ENCODE results near the gene CD68. TPM values are rescaled to one million over a fixed set of nuclear protein-coding genes. Genes with fewer than 3 reads are reported as not detected.
A peak's percentile ranks its signal among the peaks of the same experiment; 100 is the strongest.

CD68 gene
- total RNA-seq, 2 experiments from 2014 or later, result 0.33 to 0.95 TPM

GRCh38 chr17:7553356-7553755 lies 26.1 kb upstream of the CD68 start:
- no peak for ATAC-seq (ENCODE audit: poor library complexity)
- Mint-ChIP-seq H3K27ac (peak overlapping the region; percentile 77), H3K4me3 (peak overlapping the region; percentile 46), H3K27me3 (no peaks in the 10 kb centered on the region), H3K36me3 (ENCODE audit: low read depth) (peaks cover 16% of the 10 kb centered on the region), H3K4me1 (ENCODE audit: low read depth) (peaks cover 68% of the 10 kb centered on the region), H3K9me3 (no peaks in the 10 kb centered on the region)
- H3K27me3 ChIP-seq (ENCODE audit: control insufficient read depth in 1 of 2, insufficient read depth in 2 of 2, low read length in 2 of 2), result no peaks in the 10 kb centered on the region
- H3K36me3 ChIP-seq (ENCODE audit: insufficient read depth, low read length), result peaks cover 15% of the 10 kb centered on the region
- DNase-seq, result no peak
- peaks cover 82% of the 10 kb centered on the region for H3K4me1 ChIP-seq (ENCODE audit: insufficient read depth, low read length)
- H3K27ac ChIP-seq (ENCODE audit: low read depth in 1 of 2, low read length in 2 of 2), result peak overlapping the region; percentile 42 to 67
- TF ChIP-seq, protein P1, sequence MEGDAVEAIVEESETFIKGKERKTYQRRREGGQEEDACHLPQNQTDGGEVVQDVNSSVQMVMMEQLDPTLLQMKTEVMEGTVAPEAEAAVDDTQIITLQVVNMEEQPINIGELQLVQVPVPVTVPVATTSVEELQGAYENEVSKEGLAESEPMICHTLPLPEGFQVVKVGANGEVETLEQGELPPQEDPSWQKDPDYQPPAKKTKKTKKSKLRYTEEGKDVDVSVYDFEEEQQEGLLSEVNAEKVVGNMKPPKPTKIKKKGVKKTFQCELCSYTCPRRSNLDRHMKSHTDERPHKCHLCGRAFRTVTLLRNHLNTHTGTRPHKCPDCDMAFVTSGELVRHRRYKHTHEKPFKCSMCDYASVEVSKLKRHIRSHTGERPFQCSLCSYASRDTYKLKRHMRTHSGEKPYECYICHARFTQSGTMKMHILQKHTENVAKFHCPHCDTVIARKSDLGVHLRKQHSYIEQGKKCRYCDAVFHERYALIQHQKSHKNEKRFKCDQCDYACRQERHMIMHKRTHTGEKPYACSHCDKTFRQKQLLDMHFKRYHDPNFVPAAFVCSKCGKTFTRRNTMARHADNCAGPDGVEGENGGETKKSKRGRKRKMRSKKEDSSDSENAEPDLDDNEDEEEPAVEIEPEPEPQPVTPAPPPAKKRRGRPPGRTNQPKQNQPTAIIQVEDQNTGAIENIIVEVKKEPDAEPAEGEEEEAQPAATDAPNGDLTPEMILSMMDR (IDR thresholded peaks at IDR 0.05), result no peak
- H3K9me3 ChIP-seq (ENCODE audit: control insufficient read depth in 1 of 2, insufficient read depth in 1 of 2, low read length in 2 of 2), result no peaks in the 10 kb centered on the region
- intact Hi-C loops (cut with DNase I, micrococcal nuclease), result no loop called here
- ChIA-PET CTCF (interaction anchor here (0.7 to 2.8 kb wide), 3 partner anchors 8 to 117 kb away, joined by 4 to 15 read pairs (median 9); partner anchors contain the start of gene SENP3), POLR2A (interaction anchor here (1.0 to 1.2 kb wide), 2 partner anchors 69 to 116 kb away, joined by 4 to 7 read pairs; partner anchors contain the start of gene POLR2A)
- H3K4me3 ChIP-seq (ENCODE audit: low read length), result peak overlapping the region; percentile 5

- intact Hi-C loops (cut with DNase I, micrococcal nuclease), result no loop called here
These were observed 24.0 kb upstream of the CD68 start for GRCh38 chr17:7555320-7555948.

GRCh38 chr17:7556627-7557026 lies 22.8 kb upstream of the CD68 start:
- peaks cover 20% of the 10 kb centered on the region for H3K36me3 Mint-ChIP-seq (ENCODE audit: low read depth)
- DNase-seq (no peak), ATAC-seq (ENCODE audit: poor library complexity) (no peak)
- Histone ChIP-seq H3K36me3 (ENCODE audit: insufficient read depth, low read length) (peaks cover 14% of the 10 kb centered on the region), H3K4me3 (ENCODE audit: low read length) (no peak overlapping the region), H3K4me1 (ENCODE audit: insufficient read depth, low read length) (peaks cover 85% of the 10 kb centered on the region), H3K9me3 (ENCODE audit: control insufficient read depth in 1 of 2, insufficient read depth in 1 of 2, low read length in 2 of 2) (no peaks in the 10 kb centered on the region), H3K27me3 (ENCODE audit: control insufficient read depth in 1 of 2, insufficient read depth in 2 of 2, low read length in 2 of 2) (no peaks in the 10 kb centered on the region), H3K27ac (ENCODE audit: low read depth in 1 of 2, low read length in 2 of 2) (no peak overlapping the region)
- ChIA-PET POLR2A (interaction anchor here (2.6 kb wide), 1 partner anchor 8 kb away, joined by 6 read pairs; the partner anchor contains the start of gene TNFSF12), CTCF (no interaction called here)
- H3K4me3 Mint-ChIP-seq, result peak overlapping the region; percentile 38
- H3K9me3 Mint-ChIP-seq, result no peaks in the 10 kb centered on the region
- TF ChIP-seq, protein P1 (IDR thresholded peaks at IDR 0.05), result no peak
- no peaks in the 10 kb centered on the region for H3K27me3 Mint-ChIP-seq
- H3K4me1 Mint-ChIP-seq (ENCODE audit: low read depth), result peaks cover 64% of the 10 kb centered on the region
- intact Hi-C loops (cut with DNase I, micrococcal nuclease), result no loop called here
- peak overlapping the region; percentile 67 for H3K27ac Mint-ChIP-seq

More at GRCh38 chr17:7555320-7555948, 24.0 kb upstream of the CD68 start:
- H3K4me1 ChIP-seq (ENCODE audit: insufficient read depth, low read length), result peaks cover 86% of the 10 kb centered on the region
- no peaks in the 10 kb centered on the region for H3K27me3 Mint-ChIP-seq
- ATAC-seq (ENCODE audit: poor library complexity), result no peak
- peaks cover 21% of the 10 kb centered on the region for H3K36me3 ChIP-seq (ENCODE audit: insufficient read depth, low read length)
- TF ChIP-seq, protein P1 (IDR thresholded peaks at IDR 0.05), result no peak
- CTCF ChIA-PET, result interaction anchor here (1.2 kb wide), 1 partner anchor 32 kb away, joined by 3 read pairs; no protein-coding TSS in a partner anchor
- H3K4me3 Mint-ChIP-seq, result peak overlapping the region; percentile 67
- no peaks in the 10 kb centered on the region for H3K27me3 ChIP-seq (ENCODE audit: control insufficient read depth in 1 of 2, insufficient read depth in 2 of 2, low read length in 2 of 2)
- no peak overlapping the region for H3K4me3 ChIP-seq (ENCODE audit: low read length)
- DNase-seq, result no peak
- H3K9me3 ChIP-seq (ENCODE audit: control insufficient read depth in 1 of 2, insufficient read depth in 1 of 2, low read length in 2 of 2), result no peaks in the 10 kb centered on the region
- no peak overlapping the region for H3K27ac ChIP-seq (ENCODE audit: low read depth in 1 of 2, low read length in 2 of 2)
- peaks cover 11% of the 10 kb centered on the region for H3K36me3 Mint-ChIP-seq (ENCODE audit: low read depth)
- H3K9me3 Mint-ChIP-seq, result no peaks in the 10 kb centered on the region
- POLR2A ChIA-PET, result interaction anchor here (0.6 kb wide), 1 partner anchor 60 kb away, joined by 3 read pairs; no protein-coding TSS in a partner anchor
- peaks cover 64% of the 10 kb centered on the region for H3K4me1 Mint-ChIP-seq (ENCODE audit: low read depth)
- peak overlapping the region; percentile 60 for H3K27ac Mint-ChIP-seq

Data from CD4-positive, alpha-beta T cell (primary cell).